GM15510 (cell line): Measurements from ENCODE around the gene ANO10.

Experiments used
- POLR2A ChIP-seq: IDR thresholded peaks from 3 replicates; pipeline ENCODE4 v1.6.1; 2011; ENCODE audit warnings: borderline replicate concordance; ENCODE audit not compliant: insufficient read length; ENCODE audit errors: extremely low read depth

The ANO10 gene

DNA sequence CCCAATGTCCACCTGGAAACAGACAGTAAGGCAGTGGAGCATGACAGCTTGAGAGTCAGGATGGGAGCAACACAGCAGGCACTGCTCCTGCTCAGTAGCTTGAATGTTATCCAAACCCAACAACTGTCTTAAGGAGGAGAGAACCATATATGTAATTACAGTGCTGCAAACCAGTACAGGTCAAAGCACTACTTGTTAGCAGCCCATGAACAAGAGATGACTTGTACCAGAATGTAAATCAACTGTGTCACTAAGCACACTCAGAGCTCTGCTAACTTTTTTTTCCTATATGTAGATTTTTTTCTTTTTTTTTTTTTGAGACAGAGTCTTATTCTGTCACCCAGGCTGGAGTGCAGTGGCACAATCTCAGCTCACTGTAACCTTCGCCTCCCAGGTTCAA is 87.1 kb downstream of the ANO10 start:
- no peak for TF ChIP-seq POLR2A

DNA sequence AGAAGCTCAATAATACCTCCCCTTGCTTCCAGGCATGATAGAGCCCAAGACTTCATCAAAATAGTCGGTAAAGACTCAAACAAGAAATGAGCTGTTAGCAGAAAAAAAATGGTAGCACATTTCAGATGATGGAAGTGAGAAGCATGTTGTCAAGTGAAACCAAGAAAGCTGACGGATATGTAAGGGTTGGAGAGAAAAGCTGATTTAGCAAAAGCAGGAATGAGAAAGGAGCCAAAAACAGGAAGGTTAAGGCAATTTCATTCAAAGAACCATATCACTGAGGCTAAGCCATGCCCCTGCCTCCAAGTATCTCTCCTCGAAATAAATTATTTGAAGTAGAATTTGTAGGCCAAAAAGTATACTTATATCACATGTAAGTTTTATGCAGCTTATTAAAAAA is 88.8 kb downstream of the ANO10 start:
- TF ChIP-seq POLR2A = no peak

DNA sequence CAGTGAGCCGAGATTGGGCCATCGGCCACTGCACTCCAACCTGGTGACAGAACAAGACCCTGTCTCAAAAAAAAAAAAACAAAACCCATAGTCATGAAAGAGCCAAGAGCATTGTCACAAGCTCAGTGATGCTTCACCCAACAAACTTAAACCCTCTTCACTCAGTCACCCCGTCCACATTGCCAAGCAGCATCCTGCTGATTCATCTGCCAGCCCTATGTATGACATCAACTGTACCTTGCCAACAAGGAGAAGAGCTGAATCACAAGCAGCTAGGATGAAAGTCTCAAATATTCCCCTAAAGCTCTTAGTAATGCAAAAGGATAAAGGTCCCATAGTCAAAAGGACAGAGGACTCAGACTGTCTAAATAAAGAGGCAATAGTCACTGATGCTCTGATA is 90.0 kb downstream of the ANO10 start:
- TF ChIP-seq POLR2A = no peak

DNA sequence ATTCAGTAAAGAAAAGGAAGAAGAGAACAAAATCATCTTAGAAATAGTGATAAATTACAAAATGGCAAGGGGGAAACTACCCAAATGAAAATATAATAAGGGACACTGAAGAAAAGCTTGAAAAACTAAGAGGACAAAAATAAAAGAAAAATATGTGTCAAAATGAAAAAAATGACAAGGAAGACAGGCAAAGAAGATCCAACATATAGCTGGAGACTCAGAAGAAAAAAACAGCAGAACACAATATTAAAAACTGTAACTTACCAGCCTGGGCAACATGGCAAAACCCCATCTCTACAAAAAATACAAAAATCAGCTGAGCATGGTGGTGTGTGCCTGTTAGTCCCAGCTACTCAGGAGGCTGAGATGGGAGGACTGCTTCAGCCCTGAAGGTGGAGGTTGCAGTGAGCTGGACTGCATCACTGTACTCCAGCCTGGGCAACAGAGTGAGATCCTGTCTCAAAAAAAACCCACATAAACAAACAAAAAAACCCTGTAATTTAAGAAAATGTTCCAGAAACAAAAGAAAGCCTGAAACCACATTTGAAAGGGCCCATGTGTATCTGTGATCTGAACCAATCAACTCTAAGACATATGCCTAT is 93.2 kb downstream of the ANO10 start:
- TF ChIP-seq POLR2A = no peak

DNA sequence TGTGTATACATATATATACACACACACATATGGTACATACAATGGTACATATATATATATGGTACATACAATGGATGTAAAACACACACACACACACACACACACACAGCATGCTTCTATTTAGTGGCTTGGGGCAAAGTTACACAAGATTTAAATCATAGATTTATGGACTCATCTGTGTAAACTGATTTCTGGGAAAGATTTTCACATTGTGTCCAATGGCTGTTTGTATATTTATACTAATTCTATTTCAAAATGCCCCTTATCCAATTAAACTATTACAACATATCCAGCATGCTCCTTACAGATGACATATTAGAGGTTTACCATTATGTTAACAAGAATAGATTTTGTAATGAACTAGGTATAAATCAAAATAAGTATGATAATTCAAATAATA is 94.9 kb downstream of the ANO10 start:
- TF ChIP-seq POLR2A = no peak

DNA sequence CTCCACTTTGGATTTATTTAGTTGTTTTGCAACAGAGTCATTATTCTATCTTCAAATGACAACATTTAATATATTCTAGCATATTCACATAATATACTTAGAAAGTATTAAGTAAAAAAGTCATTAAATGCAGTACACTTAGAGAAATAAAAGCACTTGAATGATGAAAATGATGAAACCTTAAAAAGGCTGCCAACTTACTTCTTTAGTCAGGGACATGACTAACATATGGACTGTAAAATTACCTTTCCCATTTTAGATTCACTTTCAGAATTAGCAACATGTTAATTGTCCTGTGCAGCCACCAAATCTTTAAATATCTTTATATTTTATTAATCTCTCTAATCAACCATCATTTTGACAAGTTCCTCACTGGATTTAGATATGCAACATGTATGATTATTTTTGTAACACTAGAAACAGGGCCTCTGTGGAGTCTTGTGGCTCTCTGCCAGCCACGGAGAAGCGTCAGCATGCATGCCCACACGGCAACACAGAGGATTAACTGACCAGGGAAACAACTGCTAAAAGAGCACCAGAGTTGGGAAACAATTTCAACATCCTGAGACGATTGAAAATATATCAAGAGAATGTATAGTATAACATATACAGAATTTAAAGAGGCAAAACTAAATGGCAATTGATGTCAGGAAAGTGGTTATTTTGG is 95.7 kb downstream of the ANO10 start:
- no peak for TF ChIP-seq POLR2A

DNA sequence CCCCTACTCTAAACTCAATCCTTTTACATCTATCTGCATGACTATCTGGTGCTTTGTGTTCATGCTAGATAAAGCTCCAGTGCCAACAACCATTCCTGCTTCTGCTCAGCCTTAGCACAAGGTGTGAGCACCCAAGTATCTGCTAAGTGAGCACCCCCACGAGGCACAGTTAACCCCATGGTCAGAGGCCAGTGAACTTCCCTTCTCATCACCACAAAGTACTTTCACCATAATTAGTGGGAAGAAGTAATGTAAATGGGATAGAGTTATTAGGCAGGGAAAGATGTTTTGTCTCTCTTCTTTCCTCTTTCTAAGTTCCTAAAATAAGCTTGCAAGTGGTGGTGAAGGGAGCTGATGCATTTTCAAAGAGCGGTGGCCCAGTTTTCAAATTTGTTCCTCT is 96.4 kb downstream of the ANO10 start:
- TF ChIP-seq POLR2A = no peak

DNA sequence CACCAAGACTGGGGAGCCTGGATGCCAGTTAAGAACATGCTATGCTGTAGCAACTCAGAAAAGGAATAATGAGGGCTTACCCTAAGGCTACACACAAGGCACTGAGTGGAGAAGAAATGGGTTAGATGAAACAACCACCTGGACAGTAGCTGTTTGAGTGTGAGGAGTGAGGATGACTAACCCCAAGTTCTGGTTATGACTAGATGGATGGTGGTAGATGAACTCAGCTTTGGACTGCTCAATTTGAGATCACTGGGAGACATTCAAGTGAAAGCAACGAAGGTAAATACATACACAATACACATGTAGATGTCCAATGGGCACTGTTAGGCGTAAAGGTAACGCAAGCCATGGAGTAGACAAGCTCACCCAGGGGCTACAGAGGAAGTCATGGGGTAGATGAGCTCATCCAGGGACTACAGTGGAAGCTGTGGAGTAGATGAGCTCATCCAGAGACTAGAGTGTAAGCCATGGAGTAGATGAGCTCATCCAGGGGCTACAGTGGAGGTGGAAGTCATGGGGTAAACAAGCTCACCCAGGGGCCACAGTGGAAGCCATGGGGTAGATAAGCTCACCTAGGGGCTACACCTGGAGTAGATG is 98.3 kb downstream of the ANO10 start:
- no peak for TF ChIP-seq POLR2A

DNA sequence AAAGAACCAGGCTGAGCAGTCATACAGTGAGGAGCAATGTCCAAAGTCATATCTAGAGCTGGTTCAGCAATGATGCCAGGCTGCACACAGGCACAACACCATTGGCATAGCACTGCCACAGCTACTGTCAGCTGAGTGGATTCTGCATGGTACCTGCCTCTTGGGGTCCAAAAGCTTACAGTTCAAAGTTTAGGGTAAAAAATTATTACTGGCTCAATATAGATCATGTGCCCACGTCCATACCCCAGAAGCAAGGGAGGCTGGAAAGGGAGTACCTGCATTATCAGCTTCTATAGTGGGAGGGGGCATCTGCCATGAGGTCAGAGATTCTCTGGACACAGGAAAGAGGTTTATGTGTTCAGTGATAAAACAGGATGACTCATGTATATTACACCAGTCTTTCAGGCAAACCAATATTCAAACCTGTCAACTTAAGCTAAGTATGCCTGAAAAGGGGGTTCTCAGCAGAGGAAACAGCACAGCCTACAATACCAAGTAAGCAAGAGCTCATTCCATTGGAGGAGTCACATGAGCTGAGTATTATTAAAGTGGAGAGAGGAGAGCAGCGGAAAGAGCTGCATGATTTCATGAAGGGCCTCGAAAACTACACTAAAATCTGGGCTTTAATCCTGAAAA is 99.0 kb downstream of the ANO10 start:
- no peak for TF ChIP-seq POLR2A

DNA sequence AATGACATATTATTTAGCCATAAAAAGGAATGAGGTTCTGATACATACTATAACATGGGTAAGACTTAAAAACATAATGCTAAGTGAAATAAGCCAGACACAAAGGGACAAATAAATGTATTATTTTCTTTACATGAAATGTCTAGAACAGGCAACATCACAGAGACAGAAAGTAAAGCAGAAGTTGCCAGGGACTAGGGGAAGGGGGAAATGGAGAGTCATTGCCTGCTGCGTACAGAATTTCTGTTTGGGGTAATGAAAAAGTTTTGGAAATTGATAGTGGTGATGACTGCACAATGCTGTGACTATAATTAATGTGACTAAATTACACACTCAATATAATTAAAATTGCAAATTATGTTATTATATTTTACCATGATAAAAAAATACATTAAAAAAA is 99.9 kb downstream of the ANO10 start:
- TF ChIP-seq POLR2A = no peak

DNA sequence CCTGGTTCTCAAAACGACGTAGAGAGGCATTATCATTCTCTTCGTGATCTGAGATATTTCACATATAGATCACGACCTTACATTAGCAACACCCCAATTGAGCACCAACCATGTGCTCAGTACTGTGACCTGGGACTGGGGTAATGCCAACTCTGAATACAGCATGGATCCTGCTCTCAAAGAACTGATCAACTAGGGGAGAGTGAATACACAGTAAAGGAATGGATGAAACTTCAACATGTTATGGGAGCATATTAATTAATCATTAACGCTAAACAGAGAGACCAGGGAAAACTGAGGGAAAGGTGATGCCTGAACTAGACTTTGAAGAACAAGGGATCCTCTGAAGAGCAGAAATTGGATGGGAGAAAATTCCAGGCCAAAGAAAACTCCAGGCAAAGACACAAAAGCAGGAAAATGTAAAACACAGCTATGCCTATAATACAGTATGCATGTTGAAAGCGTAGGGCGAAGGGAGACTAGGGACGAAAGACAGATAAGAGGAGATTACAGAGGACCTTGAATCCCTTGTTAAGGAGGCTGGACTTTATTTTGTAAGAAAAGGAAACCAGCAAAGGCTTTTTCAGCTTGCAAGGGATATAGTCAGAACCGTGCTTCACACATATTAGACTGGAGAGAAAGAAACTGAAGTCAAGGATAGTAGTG is 105.7 kb downstream of the ANO10 start:
- no peak for TF ChIP-seq POLR2A

DNA sequence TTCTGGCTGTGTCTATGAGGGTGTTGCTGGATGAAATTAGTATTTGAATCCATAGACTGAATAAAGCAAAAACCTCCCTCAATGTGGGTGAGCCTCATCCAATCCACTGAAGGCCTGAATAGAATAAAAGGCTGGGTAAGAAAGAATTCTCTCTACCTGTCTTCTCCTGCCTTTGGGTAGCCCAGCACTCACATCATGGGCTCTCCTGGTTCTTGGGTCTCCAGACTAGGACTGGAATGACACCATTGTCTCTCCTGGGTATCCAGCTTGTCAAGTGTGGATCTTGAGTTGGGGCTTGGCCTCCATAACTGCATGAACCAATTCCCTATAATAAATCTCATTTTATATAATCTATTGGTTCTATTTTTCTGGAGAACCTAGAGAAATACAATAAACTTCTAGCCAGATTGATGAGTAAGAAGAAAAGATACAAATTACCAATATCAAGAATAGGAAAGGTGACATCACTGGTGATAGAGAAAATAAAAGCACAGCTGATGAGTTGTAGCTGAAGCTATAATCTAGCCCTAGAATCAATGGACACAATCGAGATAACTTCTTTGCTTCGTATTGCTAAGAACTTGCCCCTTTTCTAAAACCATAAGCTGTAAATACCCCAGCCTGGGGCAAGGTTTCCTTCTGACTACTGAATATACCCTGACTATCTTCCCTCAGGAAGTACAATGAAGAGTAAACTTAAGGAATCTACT is 106.4 kb downstream of the ANO10 start:
- no peak for TF ChIP-seq POLR2A

DNA sequence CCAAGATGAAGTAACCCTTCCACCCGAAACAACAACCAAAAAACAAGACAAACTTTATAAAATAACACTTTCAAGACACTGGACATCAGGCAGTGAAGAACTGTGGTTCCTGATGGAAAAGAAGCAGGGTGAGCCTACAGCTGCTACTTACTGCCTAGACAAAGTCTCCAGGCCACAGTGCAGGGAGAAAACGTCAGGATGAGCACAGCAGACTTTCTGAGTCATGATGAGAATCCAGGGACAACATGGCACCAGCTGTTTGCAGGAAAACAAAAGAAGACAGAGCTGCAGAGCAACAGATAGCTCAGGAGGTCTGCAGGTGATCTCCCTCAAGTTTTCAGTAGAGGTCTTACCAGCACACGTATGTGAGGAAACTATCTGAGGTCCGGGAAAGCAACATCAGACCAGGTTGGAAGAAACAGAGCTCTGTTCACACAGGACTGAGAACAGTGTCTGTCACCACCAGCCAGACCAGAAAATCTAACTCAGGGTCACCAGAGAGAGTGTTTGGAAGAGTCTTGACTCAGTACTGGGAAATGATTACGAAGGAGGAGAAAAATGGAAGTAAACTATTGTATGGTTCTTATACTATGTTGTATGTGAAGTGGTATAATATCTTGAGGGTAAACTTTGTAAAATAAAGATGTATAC is 108.9 kb downstream of the ANO10 start:
- TF ChIP-seq POLR2A = no peak

DNA sequence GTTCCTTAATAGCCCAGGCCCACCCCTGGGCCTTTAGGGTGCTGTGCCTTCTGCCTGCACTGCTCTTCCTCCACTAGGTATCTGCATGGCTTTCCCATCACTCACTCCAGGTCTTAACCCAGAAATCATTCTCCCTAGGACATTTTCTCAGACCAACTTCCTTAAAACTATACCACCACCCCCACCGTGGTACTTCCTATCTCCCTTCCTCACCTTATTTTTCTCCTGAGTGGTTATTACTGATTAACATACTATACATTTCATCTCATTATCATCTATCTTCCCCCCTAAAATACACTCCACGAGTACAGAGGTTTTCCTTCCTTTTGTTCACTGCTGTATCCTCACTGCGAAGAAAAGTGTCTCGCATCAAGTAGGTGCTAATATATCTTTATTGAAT is 115.2 kb downstream of the ANO10 start:
- TF ChIP-seq POLR2A = no peak

DNA sequence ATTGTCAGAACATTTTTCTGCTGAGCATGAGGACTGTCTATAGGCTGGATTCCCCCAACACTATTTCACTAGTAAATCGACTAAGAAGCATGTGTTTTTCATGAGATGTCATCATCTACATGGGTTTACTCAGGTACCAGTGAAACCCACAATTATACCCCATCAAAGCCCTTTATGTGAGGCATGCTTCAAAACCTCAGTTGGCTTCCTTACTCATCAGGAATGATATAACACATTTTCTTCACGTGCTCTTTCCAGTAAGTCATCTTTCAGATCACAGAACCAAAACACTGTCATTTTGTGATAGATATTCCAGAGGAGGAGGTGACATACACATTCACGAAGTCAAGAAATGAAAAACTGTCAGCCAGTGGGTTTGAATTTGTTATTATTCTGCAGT is 116.5 kb downstream of the ANO10 start:
- no peak for TF ChIP-seq POLR2A

DNA sequence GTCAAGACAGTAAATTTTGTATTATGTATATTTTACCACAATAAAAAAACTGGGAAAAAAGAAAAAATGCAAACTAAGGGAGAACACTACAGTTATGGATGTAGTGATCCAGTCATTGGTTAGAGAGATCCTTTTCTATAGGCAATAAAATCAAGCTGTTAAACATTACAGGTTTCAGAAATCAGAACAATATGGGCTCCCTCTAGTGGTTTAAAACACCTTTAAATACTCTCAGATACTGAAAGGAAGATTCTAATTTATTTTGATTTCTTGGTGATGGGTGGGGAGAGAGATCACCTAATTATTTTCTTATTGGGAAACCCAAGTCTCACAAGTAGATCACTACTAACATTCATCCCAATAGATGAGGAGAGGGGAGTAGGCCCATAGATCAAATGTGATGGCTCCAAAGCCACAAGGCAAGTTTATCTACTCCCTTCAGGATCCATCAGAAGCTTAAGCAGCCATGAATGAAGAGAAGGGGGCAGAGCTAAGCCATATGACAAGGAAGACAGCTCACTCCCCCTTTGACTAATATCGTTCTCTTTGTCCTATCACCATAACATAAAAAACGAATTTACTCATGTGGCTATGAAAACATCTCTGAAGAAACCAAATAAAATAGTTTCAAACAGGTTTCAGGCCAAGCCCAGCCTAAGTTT is 118.6 kb downstream of the ANO10 start:
- TF ChIP-seq POLR2A = no peak
